Esophagus squamous epithelium (tissue), 5 donors: Measurements from ENCODE around the gene TRIOBP. TPM values are rescaled to one million over a fixed set of nuclear protein-coding genes. Genes with fewer than 3 reads are reported as not detected.
A peak's percentile ranks its signal among the peaks of the same experiment; 100 is the strongest.

Experiments
- DNase-seq: peaks from one replicate; lab custom pipeline; 2025; lab: John Stamatoyannopoulos, UW
- H3K27ac ChIP-seq, 4 donors: fragments of 200-600 bp; sonication (generic); one replicate each; pipeline ENCODE4 v1.5.1; 2016 to 2019; ENCODE audit warnings: mild to moderate bottlenecking in 1 of 4
- H3K27me3 ChIP-seq, 4 donors: fragments of 200-600 bp; sonication (generic); 1 replicate in 3 of 4; 2 replicates in 1 of 4; pipeline versions ENCODE4 v1.5.1 to v1.6.0; 2017 to 2021; ENCODE audit warnings: antibody characterized with exemption in 1 of 4
- H3K36me3 ChIP-seq, 3 donors: fragments of 200-600 bp; sonication (generic); one replicate each; pipeline ENCODE4 v1.5.1; 2016 to 2019
- H3K4me1 ChIP-seq, 3 donors: fragments of 200-600 bp; sonication (generic); one replicate each; pipeline ENCODE4 v1.5.1; 2017 to 2019
- H3K4me3 ChIP-seq, 4 donors: fragments of 200-600 bp; sonication (generic); 1 replicate in 3 of 4; 2 replicates in 1 of 4; pipeline ENCODE4 v1.5.1; 2016 to 2019; ENCODE audit warnings: mild to moderate bottlenecking in 2 of 4, moderate library complexity in 1 of 4
- H3K9me3 ChIP-seq, 3 donors: fragments of 200-600 bp; sonication (generic); one replicate each; pipeline ENCODE4 v1.5.1; 2016 to 2019
- POLR2A ChIP-seq, 4 donors: fragments of 450-650 bp; IDR thresholded peaks; one replicate each; pipeline ENCODE4 v1.6.1; 2017; ENCODE audit warnings: antibody characterized with exemption in 4 of 4, mild to moderate bottlenecking in 4 of 4, moderate library complexity in 3 of 4
- WGBS, 2 donors: methylation state at CpG; one replicate each; pipeline ENCODE4 v1.1.5; 2018; 5-methylcytosine and 5-hydroxymethylcytosine counted together
- intact Hi-C: fragments of 100-400 bp; cut with DNase I; formaldehyde crosslinking; loops from one replicate; pipeline ENCODE4 v1.15.0; 2022
- total RNA-seq, 4 donors: library from RNA; depleted of rRNA; stranded (reverse); fragments of >200 nt; gene quantifications; one replicate each; pipeline ENCODE4 v1.1.0, GENCODE V29; 2016
- TF ChIP-seq, protein P1 (sequence below), 6 experiments: fragments of 450-650 bp in 4 of 6; fragments of 200-600 bp in 2 of 6; sonication (generic) in 2 of 6; IDR thresholded peaks; one replicate each; pipeline ENCODE4 v1.5.1; 2016 to 2019; ENCODE audit warnings: antibody characterized with exemption in 6 of 6, mild to moderate bottlenecking in 4 of 6, moderate library complexity in 4 of 6
- donor health status: DM: yes; HTN: yes; CAD: no.

Gene TRIOBP
- total RNA-seq, 4 donors from 2014 or later: 67.6 to 149 (median 108) TPM

DNA sequence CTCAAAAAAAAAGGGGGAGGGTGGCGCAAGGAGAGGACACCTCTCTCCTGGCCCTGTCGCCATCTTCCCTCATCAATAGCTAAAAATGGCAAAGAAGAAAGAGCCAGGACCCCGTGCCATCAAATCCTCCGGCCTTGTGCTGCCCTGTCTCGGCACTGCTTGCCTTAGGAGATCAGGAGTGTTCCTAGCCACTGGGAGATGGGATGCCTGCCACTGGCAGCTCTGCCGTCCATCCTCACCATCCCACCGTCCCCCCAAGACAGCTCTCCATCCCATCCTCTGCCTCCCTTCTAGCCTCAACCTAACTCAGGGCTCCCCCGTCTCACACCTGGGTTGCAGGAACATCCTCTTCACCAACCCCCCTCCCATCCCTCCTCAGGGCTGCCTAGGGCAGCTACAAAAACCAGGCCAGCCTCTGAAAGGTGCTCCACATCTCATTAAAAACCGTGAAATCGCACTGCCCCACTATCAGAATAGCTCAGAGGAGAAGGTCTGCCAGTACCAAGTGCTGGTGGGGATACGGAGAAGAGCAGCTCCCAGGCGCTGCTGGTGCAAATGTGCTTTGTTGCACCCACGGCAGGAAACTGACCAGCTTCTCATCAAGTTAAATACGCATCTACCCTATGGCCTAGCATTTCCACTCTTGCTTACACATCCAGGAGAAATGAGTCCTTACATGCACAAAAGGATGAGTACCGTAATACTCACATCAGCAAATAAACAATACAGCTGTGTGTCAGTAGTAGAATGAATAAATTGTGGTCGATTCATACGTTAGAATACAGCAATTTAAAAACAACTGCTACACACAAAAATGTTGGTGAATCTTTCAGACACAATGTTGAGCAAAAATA, 79.2 kb downstream of the TRIOBP start:
- intact Hi-C loops: no loop called here
- H3K36me3 ChIP-seq: peaks cover 4 to 42% (median 24%) of the 10 kb centered on the region in 3 donors
- H3K4me3 ChIP-seq: no peak overlapping the region
- peaks cover 9 to 72% (median 14%) of the 10 kb centered on the region in 3 donors for H3K4me1 ChIP-seq
- peak overlapping the region; percentile 81 to 92 (median 88) for H3K27ac ChIP-seq
- TF ChIP-seq, protein P1, sequence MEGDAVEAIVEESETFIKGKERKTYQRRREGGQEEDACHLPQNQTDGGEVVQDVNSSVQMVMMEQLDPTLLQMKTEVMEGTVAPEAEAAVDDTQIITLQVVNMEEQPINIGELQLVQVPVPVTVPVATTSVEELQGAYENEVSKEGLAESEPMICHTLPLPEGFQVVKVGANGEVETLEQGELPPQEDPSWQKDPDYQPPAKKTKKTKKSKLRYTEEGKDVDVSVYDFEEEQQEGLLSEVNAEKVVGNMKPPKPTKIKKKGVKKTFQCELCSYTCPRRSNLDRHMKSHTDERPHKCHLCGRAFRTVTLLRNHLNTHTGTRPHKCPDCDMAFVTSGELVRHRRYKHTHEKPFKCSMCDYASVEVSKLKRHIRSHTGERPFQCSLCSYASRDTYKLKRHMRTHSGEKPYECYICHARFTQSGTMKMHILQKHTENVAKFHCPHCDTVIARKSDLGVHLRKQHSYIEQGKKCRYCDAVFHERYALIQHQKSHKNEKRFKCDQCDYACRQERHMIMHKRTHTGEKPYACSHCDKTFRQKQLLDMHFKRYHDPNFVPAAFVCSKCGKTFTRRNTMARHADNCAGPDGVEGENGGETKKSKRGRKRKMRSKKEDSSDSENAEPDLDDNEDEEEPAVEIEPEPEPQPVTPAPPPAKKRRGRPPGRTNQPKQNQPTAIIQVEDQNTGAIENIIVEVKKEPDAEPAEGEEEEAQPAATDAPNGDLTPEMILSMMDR (IDR thresholded peaks at IDR 0.05): no peak
- no peak for TF ChIP-seq POLR2A (IDR thresholded peaks at IDR 0.05)
- no peaks in the 10 kb centered on the region for H3K27me3 ChIP-seq
- 63 to 71% methylated on average over 15 to 16 of the region's 17 CpGs for WGBS, 2 donors
- DNase-seq: no peak
- H3K9me3 ChIP-seq: no peaks in the 10 kb centered on the region

DNA sequence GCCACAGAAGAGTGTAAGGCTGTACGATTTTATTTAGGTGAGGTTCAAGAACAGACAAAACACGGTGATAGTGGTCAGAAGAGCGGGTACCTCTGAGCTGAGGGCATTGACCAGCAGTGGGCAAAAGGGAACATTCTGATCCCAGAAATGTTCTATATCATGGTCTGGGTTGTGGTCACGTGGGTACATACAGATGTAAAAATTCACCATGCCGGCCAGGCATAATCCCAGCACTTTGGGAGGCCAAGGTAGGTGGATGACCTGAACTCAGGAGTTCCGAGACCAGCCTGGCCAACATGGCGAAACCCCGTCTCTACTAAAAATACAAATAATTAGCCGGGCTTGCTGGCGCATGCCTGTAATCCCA, 79.8 kb downstream of the TRIOBP start:
- 37 to 56% methylated on average over 9 to 10 of the region's 10 CpGs for WGBS, 2 donors
- H3K4me3 ChIP-seq: peak overlapping the region in 1 of 4 donors; percentile 2
- H3K9me3 ChIP-seq: no peaks in the 10 kb centered on the region
- H3K36me3 ChIP-seq: peaks cover under 1 to 36% (median 18%) of the 10 kb centered on the region in 3 donors
- H3K27me3 ChIP-seq: no peaks in the 10 kb centered on the region
- no peak for DNase-seq
- TF ChIP-seq, protein P1 (IDR thresholded peaks at IDR 0.05): no peak
- no peak for TF ChIP-seq POLR2A (IDR thresholded peaks at IDR 0.05)
- H3K27ac ChIP-seq: peak overlapping the region; percentile 81 to 92 (median 88)
- intact Hi-C loops: no loop called here
- peaks cover 9 to 72% (median 14%) of the 10 kb centered on the region in 3 donors for H3K4me1 ChIP-seq

DNA sequence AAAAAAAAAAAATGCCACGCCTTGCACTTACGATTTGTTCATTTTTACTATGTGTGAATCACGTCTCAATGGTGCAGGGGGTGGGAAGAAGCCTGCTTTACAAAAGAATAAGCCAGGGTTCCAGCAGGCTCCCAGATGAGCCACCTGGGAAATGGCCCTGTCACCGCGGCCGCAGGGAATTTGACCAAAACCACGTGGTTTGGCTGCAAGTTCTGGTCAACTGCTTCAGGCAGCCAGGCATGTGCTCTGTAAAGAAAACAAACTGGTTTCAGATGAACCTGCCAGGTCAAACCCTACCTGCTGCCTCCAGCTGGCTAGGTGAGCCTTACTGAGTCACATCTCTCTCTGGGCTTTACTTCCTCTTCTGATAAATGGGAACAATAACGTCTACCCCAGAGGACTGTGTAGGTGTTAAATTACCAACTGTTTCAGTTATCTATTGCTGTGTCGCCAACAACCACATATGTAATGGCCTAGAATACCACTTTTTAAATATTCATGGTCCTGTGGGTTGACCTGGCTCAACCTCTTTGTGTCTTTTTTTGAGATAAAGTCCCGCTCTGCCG, 80.4 kb downstream of the TRIOBP start:
- Histone ChIP-seq H3K9me3 (no peaks in the 10 kb centered on the region), H3K36me3 (peaks cover 0 to 30% (median 12%) of the 10 kb centered on the region in 3 donors), H3K4me3 (peak overlapping the region in 1 of 4 donors; percentile 2), H3K27me3 (no peaks in the 10 kb centered on the region), H3K4me1 (peaks cover 13 to 76% (median 14%) of the 10 kb centered on the region in 3 donors), H3K27ac (peak overlapping the region; percentile 81 to 92 (median 88))
- no peak for DNase-seq
- TF ChIP-seq, protein P1 (IDR thresholded peaks at IDR 0.05): no peak
- no peak for TF ChIP-seq POLR2A (IDR thresholded peaks at IDR 0.05)
- intact Hi-C loops: no loop called here
- 32 to 36% methylated on average over 11 of the region's 11 CpGs for WGBS, 2 donors

DNA sequence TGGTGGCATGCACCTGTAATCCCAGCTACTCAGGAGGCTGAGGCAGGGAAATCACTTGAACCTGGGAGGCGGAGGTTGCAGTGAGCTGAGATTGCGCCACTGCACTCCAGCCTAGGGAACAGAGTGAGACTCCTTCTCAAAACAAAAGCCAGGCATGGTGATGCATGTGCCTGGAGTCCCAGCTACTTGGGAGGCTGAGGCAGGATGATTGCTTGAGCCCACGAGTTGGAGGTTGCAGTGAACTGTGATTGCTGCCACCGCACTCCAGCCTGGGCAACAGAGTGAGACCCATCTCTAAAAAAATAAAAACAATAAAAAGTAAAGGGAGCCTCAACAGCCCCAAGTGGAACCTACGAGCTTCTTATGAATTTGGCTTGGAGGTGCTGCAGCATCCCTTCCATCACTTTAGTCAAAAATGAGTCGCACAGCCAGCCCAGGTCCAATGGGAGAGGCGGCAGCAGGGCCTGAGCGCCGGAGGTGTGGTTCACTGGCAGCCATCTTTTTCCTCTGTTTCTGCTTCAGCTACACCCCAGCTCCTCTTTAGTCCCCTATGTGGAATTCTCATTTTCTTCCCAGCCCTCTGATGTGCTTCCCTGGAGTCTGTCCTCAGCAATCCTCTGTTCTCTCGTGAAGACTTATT, 81.6 kb downstream of the TRIOBP start:
- no peak for DNase-seq
- H3K36me3 ChIP-seq: peaks cover 0 to 18% (median under 1%) of the 10 kb centered on the region in 3 donors
- 77 to 83% methylated on average over 8 to 10 of the region's 10 CpGs for WGBS, 2 donors
- no peaks in the 10 kb centered on the region for H3K9me3 ChIP-seq
- H3K27me3 ChIP-seq: no peaks in the 10 kb centered on the region
- peaks cover 14 to 86% (median 19%) of the 10 kb centered on the region in 3 donors for H3K4me1 ChIP-seq
- TF ChIP-seq, protein P1 (IDR thresholded peaks at IDR 0.05): no peak
- TF ChIP-seq POLR2A (IDR thresholded peaks at IDR 0.05): no peak
- intact Hi-C loops: no loop called here
- H3K4me3 ChIP-seq: no peak overlapping the region
- H3K27ac ChIP-seq: peak overlapping the region in 2 of 4 donors; percentile 6 to 87
